Measurements from ENCODE around the gene PIP4P1. TPM values are rescaled to one million over a fixed set of nuclear protein-coding genes. Genes with fewer than 3 reads are reported as not detected.
A peak's percentile ranks its signal among the peaks of the same experiment; 100 is the strongest.

The PIP4P1 gene
- total and polyA plus RNA-seq, 9 of the 15 experiments (the other 6 are each of a cell fraction or from before 2014, with no cell fraction given), result 5.3 to 20.9 (median 10.7) TPM

GRCh38 chr14:20469242-20469889 is 8.1 kb upstream of the PIP4P1 start, which contains the start of gene PNP (continued):
- TF ChIP-seq RBM22 (IDR thresholded peaks at IDR 0.05; ENCODE audit: low read depth, low read length, poor library complexity, severe bottlenecking), result peak; percentile 87
- TF ChIP-seq CHAMP1 (IDR thresholded peaks at IDR 0.05), result peak; percentile 35; the same call in 1 of the 2 replicates
- no peak for TF ChIP-seq SIN3B (IDR thresholded peaks at IDR 0.05; ENCODE audit: low read depth)
- TF ChIP-seq ZBTB11 (CRISPR knock-in tag; IDR thresholded peaks at IDR 0.05), result peak in 1 of 3 experiments; percentile 36; a peak in 2 of 6 replicates
- no peak for TF ChIP-seq MITF (IDR thresholded peaks at IDR 0.05)
- TF ChIP-seq ARID1B (IDR thresholded peaks at IDR 0.05), result peak; percentile 29; the same call in 1 of the 2 replicates
- peak; percentile 41; the same call in 1 of the 2 replicates for TF ChIP-seq HDAC2 (IDR thresholded peaks at IDR 0.05)
- TF ChIP-seq ZNF431 (CRISPR knock-in tag; IDR thresholded peaks at IDR 0.05), result 0 out of 2 replicates have a peak, but pooled peaks have one; percentile 42
- no peak for TF ChIP-seq SNIP1 (IDR thresholded peaks at IDR 0.05; ENCODE audit: low read depth)
- TF ChIP-seq RHOXF2B (CRISPR knock-in tag; conservative IDR thresholded peaks at IDR 0.05), result no peak
- peak; percentile 66 for TF ChIP-seq FIP1L1 (IDR thresholded peaks at IDR 0.05; ENCODE audit: low read depth, low read length, poor library complexity, severe bottlenecking)
- peak; percentile 56 to 67; a peak in 2 of 4 replicates for TF ChIP-seq SIN3A (IDR thresholded peaks at IDR 0.05; ENCODE audit: borderline replicate concordance in 2 of 2, control insufficient read depth in 1 of 2, low read depth in 2 of 2, low read length in 2 of 2)
- no peak for TF ChIP-seq CREB5 (CRISPR knock-in tag; IDR thresholded peaks at IDR 0.05)
- peak; percentile 84 for TF ChIP-seq MTA3 (IDR thresholded peaks at IDR 0.05; ENCODE audit: borderline replicate concordance)
- no peak for TF ChIP-seq PRMT5 (CRISPR knock-in tag; IDR thresholded peaks at IDR 0.05)
- no peak for TF ChIP-seq CBFB (CRISPR knock-in tag; IDR thresholded peaks at IDR 0.05)
- TF ChIP-seq KDM5B (IDR thresholded peaks at IDR 0.05; ENCODE audit: insufficient replicate concordance, low read depth, low read length), result peak; percentile 99
